Measurements from ENCODE around the gene ADAMTS17. TPM values are rescaled to one million over a fixed set of nuclear protein-coding genes. Genes with fewer than 3 reads are reported as not detected.

The ADAMTS17 gene
- total RNA-seq, 2 experiments from 2014 or later: 5.6 to 7.3 TPM

DNA sequence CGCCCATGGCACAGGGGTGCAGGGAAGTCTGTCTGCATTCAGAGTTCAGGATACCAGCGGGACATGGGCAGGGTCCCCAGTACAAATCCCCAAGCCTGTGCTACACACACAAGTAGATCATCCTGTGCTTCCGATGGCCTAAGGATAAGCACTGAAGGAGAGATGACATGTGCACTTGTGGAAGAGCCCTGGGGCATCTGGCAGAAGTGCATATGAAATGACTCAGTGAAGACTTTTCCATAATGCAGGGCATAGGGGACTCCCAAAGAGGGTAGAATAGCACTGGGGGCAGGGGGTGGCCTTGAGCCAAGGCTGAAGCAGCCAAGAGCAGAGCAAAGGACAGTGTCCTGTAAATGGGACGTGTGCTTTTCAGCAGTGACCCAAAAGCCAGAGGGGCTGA, 22.9 kb downstream of the ADAMTS17 start:
- H3K36me3 Mint-ChIP-seq: peaks cover 9% of the 10 kb centered on the region

GRCh38 chr15:100314809-100315400, 26.9 kb downstream of the ADAMTS17 start:
- Mint-ChIP-seq H3K27me3 (no peaks in the 10 kb centered on the region), H3K27ac (peak overlapping the region; percentile 13), H3K4me1 (no peaks in the 10 kb centered on the region), H3K4me3 (no peak overlapping the region), H3K36me3 (peaks cover 6% of the 10 kb centered on the region), H3K9me3 (peaks cover 2% of the 10 kb centered on the region)
- no peak for DNase-seq
- POLR2A ChIA-PET: no interaction called here
- ATAC-seq (ENCODE audit: low read depth): no peak

More for the DNA sequence above, 22.9 kb downstream of the ADAMTS17 start:
- Mint-ChIP-seq H3K4me1 (no peaks in the 10 kb centered on the region), H3K4me3 (no peak overlapping the region), H3K9me3 (peaks cover 4% of the 10 kb centered on the region), H3K27ac (no peak overlapping the region), H3K27me3 (no peaks in the 10 kb centered on the region)
- no peak for ATAC-seq (ENCODE audit: low read depth)
- POLR2A ChIA-PET: interaction anchor here (1.0 kb wide), 1 partner anchor 10 kb away, joined by 3 read pairs; no protein-coding TSS in a partner anchor
- no peak for DNase-seq

- H3K27ac Mint-ChIP-seq: no peak overlapping the region
- H3K4me3 Mint-ChIP-seq: no peak overlapping the region
- no peak for DNase-seq
- POLR2A ChIA-PET: no interaction called here
- no peak for ATAC-seq (ENCODE audit: low read depth)
- no peaks in the 10 kb centered on the region for H3K9me3 Mint-ChIP-seq
- H3K36me3 Mint-ChIP-seq: peaks cover 4% of the 10 kb centered on the region
- H3K27me3 Mint-ChIP-seq: peaks cover 2% of the 10 kb centered on the region
- H3K4me1 Mint-ChIP-seq: peaks cover 7% of the 10 kb centered on the region
Observed at GRCh38 chr15:100311833-100312476, 29.8 kb downstream of the ADAMTS17 start.

DNA sequence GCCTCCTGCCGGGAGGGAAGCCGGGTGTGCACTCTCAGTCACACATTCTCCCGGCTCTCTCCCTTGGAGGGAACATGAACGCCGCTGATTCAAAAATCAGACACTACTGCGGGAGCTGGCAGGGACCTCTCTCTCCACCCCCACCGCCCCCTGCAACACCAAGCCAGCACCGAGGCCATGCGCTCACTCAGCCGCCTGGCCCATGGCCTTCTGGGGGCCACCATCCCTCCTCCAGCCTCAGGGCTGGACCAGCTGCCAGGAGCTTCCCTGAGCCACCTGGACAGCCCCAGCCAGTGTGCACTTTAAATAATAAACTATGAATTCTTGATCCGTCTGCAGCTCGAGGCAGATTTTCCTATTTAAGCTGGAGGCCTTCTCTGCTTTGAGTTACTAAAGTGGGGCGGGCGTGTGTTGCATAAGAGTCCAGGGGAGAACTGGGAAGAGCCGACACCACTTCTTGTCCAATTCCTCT, 30.6 kb downstream of the ADAMTS17 start:
- POLR2A ChIA-PET: no interaction called here
- Mint-ChIP-seq H3K27ac (no peak overlapping the region), H3K4me1 (peaks cover 7% of the 10 kb centered on the region), H3K27me3 (peaks cover 2% of the 10 kb centered on the region), H3K4me3 (no peak overlapping the region), H3K36me3 (peaks cover 4% of the 10 kb centered on the region), H3K9me3 (no peaks in the 10 kb centered on the region)
- ATAC-seq (ENCODE audit: low read depth) (no peak), DNase-seq (no peak)

DNA sequence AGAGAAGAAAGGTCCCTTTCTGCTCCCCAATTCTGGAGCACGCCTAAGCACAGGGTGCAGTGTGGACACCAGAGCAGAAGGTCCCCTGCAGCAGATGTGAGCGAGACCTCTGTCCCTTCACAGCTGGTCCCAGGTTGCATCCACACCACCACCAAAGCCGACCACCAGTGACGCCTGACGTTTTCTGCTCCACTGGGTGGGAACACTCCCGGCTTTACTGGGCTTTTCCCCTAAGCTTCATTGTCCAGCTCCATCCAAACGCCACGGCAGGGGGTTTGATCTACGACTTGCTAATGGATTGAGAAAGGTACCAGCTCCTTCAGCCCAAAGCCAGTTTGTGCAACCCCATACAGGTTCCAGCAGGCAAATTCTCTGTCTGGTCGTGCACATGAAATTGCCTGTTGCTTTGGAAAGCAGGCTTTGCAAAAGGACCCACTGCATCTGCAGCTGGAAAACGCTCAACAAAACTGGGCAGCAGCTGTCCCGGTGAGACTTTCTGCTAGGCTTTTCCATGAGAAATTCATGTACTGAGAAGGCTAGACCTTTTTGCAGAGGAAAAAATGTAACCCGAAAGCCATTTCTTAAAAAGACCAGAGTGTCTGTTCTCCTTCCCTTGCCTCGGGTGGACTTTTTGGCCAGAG, 31.1 kb downstream of the ADAMTS17 start:
- POLR2A ChIA-PET: no interaction called here
- Mint-ChIP-seq H3K4me1 (peaks cover 7% of the 10 kb centered on the region), H3K36me3 (peaks cover 4% of the 10 kb centered on the region), H3K27me3 (peaks cover 2% of the 10 kb centered on the region), H3K27ac (no peak overlapping the region), H3K4me3 (no peak overlapping the region), H3K9me3 (no peaks in the 10 kb centered on the region)
- ATAC-seq (ENCODE audit: low read depth): no peak
- DNase-seq: no peak

DNA sequence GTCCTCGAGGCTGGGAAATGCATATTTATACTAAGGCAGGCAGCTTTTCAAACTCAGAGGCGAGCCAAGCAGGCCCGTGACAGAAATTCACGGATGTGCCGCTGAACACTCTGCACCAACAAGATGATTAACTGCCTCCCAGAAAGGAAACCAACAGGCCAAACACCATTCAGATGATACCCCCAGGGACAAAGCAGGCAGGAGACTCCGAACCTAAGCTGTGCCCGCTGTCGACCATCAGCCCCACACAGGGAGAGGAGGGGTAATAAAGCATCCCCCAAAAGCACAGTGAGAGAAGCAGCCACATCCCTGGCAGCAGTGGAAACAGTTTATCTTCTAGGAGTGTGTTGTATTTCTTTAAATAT, 31.8 kb downstream of the ADAMTS17 start:
- no peak overlapping the region for H3K27ac Mint-ChIP-seq
- no peaks in the 10 kb centered on the region for H3K9me3 Mint-ChIP-seq
- ATAC-seq (ENCODE audit: low read depth) (no peak), DNase-seq (no peak)
- peaks cover 4% of the 10 kb centered on the region for H3K36me3 Mint-ChIP-seq
- POLR2A ChIA-PET: no interaction called here
- no peak overlapping the region for H3K4me3 Mint-ChIP-seq
- peaks cover 2% of the 10 kb centered on the region for H3K27me3 Mint-ChIP-seq
- peaks cover 7% of the 10 kb centered on the region for H3K4me1 Mint-ChIP-seq

GRCh38 chr15:100309109-100310040, 32.4 kb downstream of the ADAMTS17 start:
- Mint-ChIP-seq H3K27me3 (peaks cover 2% of the 10 kb centered on the region), H3K36me3 (peaks cover 4% of the 10 kb centered on the region), H3K4me3 (no peak overlapping the region), H3K4me1 (peaks cover 7% of the 10 kb centered on the region), H3K27ac (no peak overlapping the region), H3K9me3 (no peaks in the 10 kb centered on the region)
- DNase-seq (no peak), ATAC-seq (ENCODE audit: low read depth) (no peak)
- POLR2A ChIA-PET: no interaction called here

GRCh38 chr15:100308608-100309007, 33.2 kb downstream of the ADAMTS17 start:
- Mint-ChIP-seq H3K27me3 (peaks cover 2% of the 10 kb centered on the region), H3K4me3 (no peak overlapping the region), H3K4me1 (peaks cover 7% of the 10 kb centered on the region), H3K36me3 (peaks cover 4% of the 10 kb centered on the region), H3K9me3 (no peaks in the 10 kb centered on the region), H3K27ac (no peak overlapping the region)
- DNase-seq (no peak), ATAC-seq (ENCODE audit: low read depth) (no peak)
- POLR2A ChIA-PET: no interaction called here

GRCh38 chr15:100308213-100308600, 33.6 kb downstream of the ADAMTS17 start:
- no peak for ATAC-seq (ENCODE audit: low read depth)
- no peaks in the 10 kb centered on the region for H3K9me3 Mint-ChIP-seq
- peaks cover 2% of the 10 kb centered on the region for H3K27me3 Mint-ChIP-seq
- POLR2A ChIA-PET: interaction anchor here (1.5 kb wide), 1 partner anchor 22 kb away, joined by 7 read pairs; no protein-coding TSS in a partner anchor
- peaks cover 7% of the 10 kb centered on the region for H3K4me1 Mint-ChIP-seq
- H3K27ac Mint-ChIP-seq: no peak overlapping the region
- peaks cover 4% of the 10 kb centered on the region for H3K36me3 Mint-ChIP-seq
- DNase-seq: no peak
- H3K4me3 Mint-ChIP-seq: no peak overlapping the region

DNA sequence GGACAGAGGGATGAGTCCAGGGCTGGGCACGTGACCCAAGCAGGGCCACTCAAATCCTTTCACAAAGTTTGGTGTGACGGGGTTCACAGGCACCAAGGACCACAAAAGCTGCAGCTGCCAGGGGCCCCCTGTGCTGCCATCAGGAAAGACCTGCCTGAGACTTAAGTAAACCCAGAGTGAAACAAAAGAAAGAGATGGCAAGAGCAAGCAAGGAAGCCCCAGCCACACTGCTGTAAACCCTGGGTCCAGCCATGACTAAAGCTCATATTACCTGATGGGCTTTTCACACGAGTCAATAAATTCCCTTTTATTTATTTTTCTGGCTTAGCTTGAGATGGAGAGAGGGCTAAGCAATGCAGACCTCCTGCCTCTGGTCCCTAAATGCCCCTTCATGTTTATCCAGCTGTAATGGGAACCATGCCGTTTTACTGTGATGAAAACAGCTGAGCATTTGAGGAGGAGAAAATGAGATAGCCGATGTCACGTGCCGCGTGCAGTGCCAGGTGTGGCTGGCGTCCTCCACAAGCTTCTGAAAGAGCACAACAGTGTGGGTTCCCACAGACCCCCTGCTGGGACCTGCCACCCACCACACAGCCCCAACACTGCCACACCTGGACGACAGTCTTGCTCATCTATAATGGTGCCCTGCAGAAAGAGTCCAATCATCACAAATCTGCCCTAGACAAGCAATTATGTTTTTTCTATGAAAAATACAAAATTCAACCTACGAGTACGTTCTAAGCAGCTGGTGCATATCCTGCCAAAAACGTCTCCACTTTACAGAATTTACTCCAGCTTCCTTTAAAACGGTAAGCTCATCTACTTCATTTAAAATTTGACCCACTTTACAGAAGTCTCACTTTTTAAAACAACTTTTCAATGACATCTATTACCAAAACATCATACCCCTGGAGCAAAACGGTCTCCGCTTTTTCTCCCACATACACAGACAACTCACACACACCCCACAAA, 34.2 kb downstream of the ADAMTS17 start:
- H3K27ac Mint-ChIP-seq: no peak overlapping the region
- H3K4me3 Mint-ChIP-seq: no peak overlapping the region
- peaks cover 7% of the 10 kb centered on the region for H3K4me1 Mint-ChIP-seq
- DNase-seq: no peak
- no peak for ATAC-seq (ENCODE audit: low read depth)
- peaks cover 3% of the 10 kb centered on the region for H3K36me3 Mint-ChIP-seq
- POLR2A ChIA-PET: interaction anchor here (1.5 kb wide), 1 partner anchor 23 kb away, joined by 7 read pairs; no protein-coding TSS in a partner anchor
- H3K9me3 Mint-ChIP-seq: no peaks in the 10 kb centered on the region
- H3K27me3 Mint-ChIP-seq: peaks cover 2% of the 10 kb centered on the region

DNA sequence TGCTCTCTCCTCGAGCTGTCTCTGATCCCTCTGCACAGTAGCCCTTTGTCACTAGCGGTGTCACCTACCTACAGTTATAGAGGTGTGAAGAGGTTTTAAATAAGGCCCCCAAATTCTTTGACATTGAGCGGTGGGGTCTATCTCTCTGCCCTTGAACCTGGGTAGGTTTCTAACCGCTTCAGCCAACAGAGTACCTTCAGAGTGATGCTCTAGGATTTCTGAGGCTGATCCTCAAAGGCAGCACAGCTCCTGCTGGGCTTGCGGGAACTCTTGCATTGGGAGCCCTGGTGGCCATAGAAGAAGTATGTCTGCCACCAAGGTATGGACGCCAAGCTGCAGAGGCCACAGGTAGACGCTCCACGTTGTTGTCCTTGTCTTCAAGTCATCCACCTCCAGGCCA, 35.7 kb downstream of the ADAMTS17 start:
- Mint-ChIP-seq H3K36me3 (peaks cover 3% of the 10 kb centered on the region), H3K4me1 (peaks cover 15% of the 10 kb centered on the region), H3K27me3 (peaks cover 2% of the 10 kb centered on the region), H3K9me3 (peaks cover 4% of the 10 kb centered on the region), H3K27ac (no peak overlapping the region), H3K4me3 (no peak overlapping the region)
- no peak for DNase-seq
- POLR2A ChIA-PET: no interaction called here
- ATAC-seq (ENCODE audit: low read depth): no peak

GRCh38 chr15:100301910-100302431, 39.8 kb downstream of the ADAMTS17 start:
- peaks cover 9% of the 10 kb centered on the region for H3K36me3 Mint-ChIP-seq
- H3K4me1 Mint-ChIP-seq: peaks cover 8% of the 10 kb centered on the region
- DNase-seq (no peak), ATAC-seq (ENCODE audit: low read depth) (peak; percentile 30)
- H3K4me3 Mint-ChIP-seq: no peak overlapping the region
- H3K27ac Mint-ChIP-seq: peak overlapping the region; percentile 66
- H3K27me3 Mint-ChIP-seq: no peaks in the 10 kb centered on the region
- peaks cover 10% of the 10 kb centered on the region for H3K9me3 Mint-ChIP-seq
- POLR2A ChIA-PET: no interaction called here
